Neuron (in vitro differentiated cells): ENCODE results near the gene DENND1A.

ENCODE experiments used
- H2AFZ ChIP-seq: one replicate; pipeline ENCODE4 v1.6.1; 2013; ENCODE audit warnings: low read depth, mild to moderate bottlenecking, inconsistent platforms, low read length, moderate library complexity
- H3K27me3 ChIP-seq: one replicate; pipeline ENCODE4 v1.6.1; 2013; ENCODE audit warnings: low read length; ENCODE audit not compliant: insufficient read depth
- H3K36me3 ChIP-seq: one replicate; pipeline ENCODE4 v1.6.1; 2013; ENCODE audit warnings: low read length; ENCODE audit not compliant: insufficient read depth
- H3K4me1 ChIP-seq: one replicate; pipeline ENCODE4 v1.6.1; 2013; ENCODE audit warnings: low read length; ENCODE audit not compliant: insufficient read depth
- H3K4me3 ChIP-seq: 2 replicates; pipeline ENCODE4 v1.5.1; 2013; ENCODE audit warnings: mild to moderate bottlenecking, low read length, moderate library complexity
- H3K9me3 ChIP-seq: one replicate; pipeline ENCODE4 v1.6.1; 2013; ENCODE audit warnings: low read length

The DENND1A gene

GRCh38 chr9:123511326-123512277 lies 418.3 kb downstream of the DENND1A start:
- Histone ChIP-seq H3K4me1 (peaks cover 8% of the 10 kb centered on the region), H3K9me3 (no peaks in the 10 kb centered on the region), H2AFZ (no peak overlapping the region), H3K27me3 (no peaks in the 10 kb centered on the region), H3K36me3 (no peaks in the 10 kb centered on the region), H3K4me3 (no peak overlapping the region)

DNA sequence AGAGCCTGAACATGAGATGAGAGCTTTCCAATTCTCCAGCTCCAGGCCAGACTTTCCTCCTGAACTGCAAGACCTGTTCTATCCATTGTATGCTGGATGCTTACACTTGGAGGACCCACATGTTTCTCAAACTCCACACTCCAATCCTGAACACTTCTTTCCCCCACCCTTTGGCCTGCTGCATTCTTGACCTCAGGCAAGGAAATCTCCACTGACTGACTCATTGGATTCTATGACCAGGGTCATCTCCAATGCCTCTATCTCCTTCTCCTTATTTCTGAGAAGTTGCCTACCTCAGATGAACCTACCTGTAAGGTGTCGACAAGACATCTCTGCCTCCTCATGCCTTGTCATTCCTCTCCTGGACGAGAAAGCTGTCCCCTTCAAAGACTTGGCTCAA lies 420.3 kb downstream of the DENND1A start:
- Histone ChIP-seq H3K9me3 (no peaks in the 10 kb centered on the region), H2AFZ (no peak overlapping the region), H3K4me1 (peaks cover 8% of the 10 kb centered on the region), H3K27me3 (no peaks in the 10 kb centered on the region), H3K4me3 (no peak overlapping the region), H3K36me3 (no peaks in the 10 kb centered on the region)

DNA sequence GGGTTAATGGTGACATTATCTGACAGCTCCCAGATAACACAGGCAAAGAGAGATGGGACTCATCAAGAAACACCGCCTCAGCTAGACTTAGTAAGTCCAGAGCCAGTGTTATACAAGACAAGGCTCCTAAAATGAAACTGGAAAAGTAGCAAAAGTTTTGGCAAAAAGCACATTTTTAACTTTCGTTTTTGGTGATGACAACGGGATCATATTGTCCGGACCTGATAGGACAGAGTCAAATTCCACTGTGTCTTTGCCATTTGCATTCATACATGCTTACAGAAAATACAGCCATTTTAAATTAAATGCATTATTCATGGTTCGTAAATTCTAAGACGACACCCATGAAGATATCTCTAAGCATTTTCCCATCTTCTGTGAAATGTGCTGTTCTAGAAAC lies 421.9 kb downstream of the DENND1A start:
- Histone ChIP-seq H3K9me3 (no peaks in the 10 kb centered on the region), H2AFZ (no peak overlapping the region), H3K36me3 (no peaks in the 10 kb centered on the region), H3K4me3 (no peak overlapping the region), H3K27me3 (no peaks in the 10 kb centered on the region), H3K4me1 (peaks cover 8% of the 10 kb centered on the region)

GRCh38 chr9:123505496-123505895 lies 424.4 kb downstream of the DENND1A start:
- Histone ChIP-seq H3K36me3 (no peaks in the 10 kb centered on the region), H3K27me3 (no peaks in the 10 kb centered on the region), H3K9me3 (no peaks in the 10 kb centered on the region), H3K4me1 (no peaks in the 10 kb centered on the region), H3K4me3 (no peak overlapping the region), H2AFZ (no peak overlapping the region)

DNA sequence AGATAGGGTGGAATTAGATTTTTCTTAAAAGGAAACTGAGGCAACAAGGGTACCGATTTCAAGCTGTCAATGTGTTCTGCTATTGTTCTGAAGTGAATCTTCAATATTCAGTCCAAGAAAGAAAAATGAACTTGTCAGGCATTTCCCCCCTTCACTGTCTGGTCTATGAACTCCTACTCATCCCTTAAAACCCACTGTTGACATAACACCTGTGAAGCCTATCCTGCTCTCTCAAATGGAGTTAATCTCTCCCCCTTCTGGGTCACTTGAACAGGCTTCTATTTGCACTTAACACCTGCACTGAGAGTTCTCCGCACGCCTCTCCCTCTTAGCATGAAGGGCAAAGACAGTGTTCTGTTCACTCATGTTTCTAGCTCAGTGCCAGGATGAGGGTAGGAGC lies 429.6 kb downstream of the DENND1A start:
- Histone ChIP-seq H3K4me1 (no peaks in the 10 kb centered on the region), H3K9me3 (peaks cover 3% of the 10 kb centered on the region), H2AFZ (no peak overlapping the region), H3K36me3 (no peaks in the 10 kb centered on the region), H3K4me3 (no peak overlapping the region), H3K27me3 (no peaks in the 10 kb centered on the region)

DNA sequence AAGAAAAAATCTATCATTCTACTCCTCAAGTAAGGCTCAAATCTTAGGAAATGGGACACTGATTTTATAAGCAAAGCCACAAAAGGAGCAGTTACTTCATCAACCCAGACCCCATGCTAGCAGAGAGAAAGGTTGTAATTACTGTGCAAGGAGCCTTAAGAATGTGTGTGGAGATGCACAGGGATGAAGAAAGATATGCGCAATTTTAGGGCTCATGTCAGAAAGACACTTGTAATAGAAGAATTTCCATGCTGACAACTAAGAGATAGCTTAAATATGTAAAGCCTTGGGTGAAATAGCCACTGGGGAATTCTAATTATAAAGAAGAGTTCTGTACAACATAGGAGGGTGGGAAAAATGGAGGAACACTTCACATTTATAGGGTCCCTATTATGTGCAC lies 432.1 kb downstream of the DENND1A start:
- Histone ChIP-seq H2AFZ (no peak overlapping the region), H3K36me3 (no peaks in the 10 kb centered on the region), H3K27me3 (no peaks in the 10 kb centered on the region), H3K4me1 (no peaks in the 10 kb centered on the region), H3K4me3 (no peak overlapping the region), H3K9me3 (peaks cover 3% of the 10 kb centered on the region)

- Histone ChIP-seq H3K4me1 (no peaks in the 10 kb centered on the region), H3K9me3 (peaks cover 3% of the 10 kb centered on the region), H3K27me3 (no peaks in the 10 kb centered on the region), H3K36me3 (no peaks in the 10 kb centered on the region), H3K4me3 (no peak overlapping the region), H2AFZ (no peak overlapping the region)
Measured at GRCh38 chr9:123495731-123496130, 434.2 kb downstream of the DENND1A start.

- Histone ChIP-seq H3K4me1 (peaks cover 4% of the 10 kb centered on the region), H3K4me3 (no peak overlapping the region), H3K27me3 (no peaks in the 10 kb centered on the region), H3K9me3 (no peaks in the 10 kb centered on the region), H2AFZ (no peak overlapping the region), H3K36me3 (no peaks in the 10 kb centered on the region)
Measured at GRCh38 chr9:123493627-123494026, 436.3 kb downstream of the DENND1A start.

- no peak overlapping the region for H3K4me3 ChIP-seq
- H3K36me3 ChIP-seq = no peaks in the 10 kb centered on the region
- no peaks in the 10 kb centered on the region for H3K27me3 ChIP-seq
Measured at GRCh38 chr9:123490688-123491087, 439.2 kb downstream of the DENND1A start.

DNA sequence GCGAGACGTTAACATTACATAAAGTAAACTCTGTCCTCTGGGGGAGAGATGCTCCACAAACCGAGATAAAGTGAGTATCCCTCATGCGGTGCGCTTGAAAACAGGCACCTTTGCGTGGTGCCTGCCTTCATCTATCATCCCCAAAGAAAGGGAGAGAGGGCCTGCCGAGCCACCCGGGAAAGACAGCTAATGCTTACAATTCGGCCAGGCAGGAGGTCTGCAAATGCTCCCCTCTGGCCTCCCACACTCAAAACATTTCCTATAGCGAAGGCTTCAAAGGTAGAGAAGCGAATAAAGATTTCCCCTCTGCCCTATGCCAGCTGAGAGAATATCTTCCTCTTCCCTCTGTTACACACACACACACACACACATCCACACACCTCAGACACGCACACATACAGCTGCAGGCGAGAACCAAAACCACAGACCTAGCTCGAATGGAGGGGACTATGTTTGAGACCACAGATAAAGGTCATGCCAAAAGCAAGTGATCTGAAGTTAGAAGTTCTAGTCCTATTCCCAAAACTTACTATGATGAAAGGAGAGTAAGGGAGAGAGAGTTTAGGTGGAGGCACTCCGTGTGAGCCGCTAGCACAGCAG lies 441.1 kb downstream of the DENND1A start:
- Histone ChIP-seq H3K9me3 (no peaks in the 10 kb centered on the region), H2AFZ (no peak overlapping the region), H3K4me3 (no peak overlapping the region), H3K4me1 (peaks cover 18% of the 10 kb centered on the region), H3K27me3 (no peaks in the 10 kb centered on the region), H3K36me3 (no peaks in the 10 kb centered on the region)

More at GRCh38 chr9:123490688-123491087, 439.2 kb downstream of the DENND1A start:
- no peaks in the 10 kb centered on the region for H3K9me3 ChIP-seq
- peaks cover 18% of the 10 kb centered on the region for H3K4me1 ChIP-seq
- H2AFZ ChIP-seq = no peak overlapping the region

GRCh38 chr9:123487944-123488548 lies 441.9 kb downstream of the DENND1A start:
- no peak overlapping the region for H3K4me3 ChIP-seq
- H3K27me3 ChIP-seq = no peaks in the 10 kb centered on the region
- H2AFZ ChIP-seq = no peak overlapping the region
- H3K4me1 ChIP-seq = peaks cover 18% of the 10 kb centered on the region
- H3K36me3 ChIP-seq = no peaks in the 10 kb centered on the region
- H3K9me3 ChIP-seq = no peaks in the 10 kb centered on the region

- H3K27me3 ChIP-seq = no peaks in the 10 kb centered on the region
- H3K36me3 ChIP-seq = no peaks in the 10 kb centered on the region
- no peak overlapping the region for H2AFZ ChIP-seq
- no peaks in the 10 kb centered on the region for H3K9me3 ChIP-seq
- H3K4me1 ChIP-seq = peaks cover 18% of the 10 kb centered on the region
- H3K4me3 ChIP-seq = no peak overlapping the region
Measured at GRCh38 chr9:123486431-123486830, 443.5 kb downstream of the DENND1A start.

DNA sequence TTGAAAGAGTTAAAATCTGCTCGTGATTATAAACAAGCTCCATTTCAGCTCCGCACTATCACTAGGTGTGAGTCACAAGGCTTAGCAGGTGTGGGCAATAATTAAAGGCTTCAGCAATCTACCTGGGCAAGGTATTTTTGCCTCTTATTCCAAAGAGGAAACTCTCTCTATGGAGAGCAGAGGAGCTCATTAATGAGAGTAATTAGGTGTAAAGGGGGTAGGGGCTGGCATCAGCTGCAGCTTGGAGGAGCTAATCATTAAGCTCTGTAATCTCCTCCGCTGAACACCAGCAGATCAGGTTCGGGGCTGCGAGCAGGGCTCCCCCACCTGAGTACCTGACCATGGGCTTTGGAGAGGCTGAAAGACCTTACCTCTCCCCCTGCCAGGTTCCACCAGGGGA lies 444.7 kb downstream of the DENND1A start:
- no peaks in the 10 kb centered on the region for H3K36me3 ChIP-seq

More for the DNA sequence above, 444.7 kb downstream of the DENND1A start:
- no peak overlapping the region for H3K4me3 ChIP-seq
- H3K9me3 ChIP-seq = no peaks in the 10 kb centered on the region
- no peak overlapping the region for H2AFZ ChIP-seq
- no peaks in the 10 kb centered on the region for H3K27me3 ChIP-seq
- H3K4me1 ChIP-seq = peaks cover 18% of the 10 kb centered on the region
